ENCODE results near the gene CALML6.
"Not testable (repeated sequence)": the region's sequence is repeated elsewhere in the genome, so short reads cannot be mapped to it uniquely, and the experiment has no call there.

CALML6 gene

GRCh38 chr1:1928231-1929101 is 13.4 kb downstream of the CALML6 start:
- TF ChIP-seq CTCF (IDR thresholded peaks at IDR 0.05; ENCODE audit: low read depth, low read length), result no peak

GRCh38 chr1:1929102-1929638 is 14.1 kb downstream of the CALML6 start:
- H3K4me3 ChIP-seq (ENCODE audit: low read depth, low read length), result no peak overlapping the region
- no peak for TF ChIP-seq CTCF (IDR thresholded peaks at IDR 0.05; ENCODE audit: low read depth, low read length)

More at GRCh38 chr1:1928231-1929101, 13.4 kb downstream of the CALML6 start:
- no peak overlapping the region for H3K4me3 ChIP-seq (ENCODE audit: low read depth, low read length)

- no peak for TF ChIP-seq CTCF (IDR thresholded peaks at IDR 0.05; ENCODE audit: low read depth, low read length)
- H3K4me3 ChIP-seq (ENCODE audit: low read depth, low read length), result no peak overlapping the region
Observed at GRCh38 chr1:1929639-1930545, 14.8 kb downstream of the CALML6 start.

- not testable (repeated sequence) for H3K4me3 ChIP-seq (ENCODE audit: low read depth, low read length)
Observed at GRCh38 chr1:1934848-1935247, 19.8 kb downstream of the CALML6 start.

GRCh38 chr1:1937061-1937460 is 22.0 kb downstream of the CALML6 start:
- no peak overlapping the region for H3K4me3 ChIP-seq (ENCODE audit: low read depth, low read length)
- no peak for TF ChIP-seq CTCF (IDR thresholded peaks at IDR 0.05; ENCODE audit: low read depth, low read length)

- no peak overlapping the region for H3K4me3 ChIP-seq (ENCODE audit: low read depth, low read length)
- no peak for TF ChIP-seq CTCF (IDR thresholded peaks at IDR 0.05; ENCODE audit: low read depth, low read length)
Observed at GRCh38 chr1:1937549-1938275, 22.7 kb downstream of the CALML6 start.

GRCh38 chr1:1938276-1938573 is 23.2 kb downstream of the CALML6 start:
- no peak for TF ChIP-seq CTCF (IDR thresholded peaks at IDR 0.05; ENCODE audit: low read depth, low read length)
- H3K4me3 ChIP-seq (ENCODE audit: low read depth, low read length), result no peak overlapping the region
